IMR-90 (cell line): ENCODE results near the gene PCDHA12. TPM values are rescaled to one million over a fixed set of nuclear protein-coding genes. Genes with fewer than 3 reads are reported as not detected.

Experiments used
- ATAC-seq: fragments of 200-7000 bp; cut with Tn5 transposase; 2 replicates; pipeline ENCODE4 v1.9.1; 2020; ENCODE audit warnings: low read depth, mild to moderate bottlenecking, moderate library complexity
- BruUV-seq: library from RNA; stranded (reverse); fragments of 400-500 nt; replicated peaks from 2 replicates; lab custom pipeline; 2021; lab: Mats Ljungman, UMichigan
- CTCF ChIA-PET: fragments of 300-600 bp; formaldehyde crosslinking; extraction: SDS; loops from one replicate; lab custom pipeline; 2021; ENCODE audit warnings: antibody characterized with exemption; lab: Yijun Ruan, JAX
- POLR2A ChIA-PET: fragments of 300-600 bp; sonication (Branson Sonifier 250); formaldehyde crosslinking; loops from one replicate; lab custom pipeline; 2022; ENCODE audit warnings: antibody characterized with exemption; ENCODE audit not compliant: unreplicated experiment; lab: Charles Lee
- DNase-seq: peaks from one replicate; pipeline ENCODE4 v3.0.0; 2013
- H2AFZ ChIP-seq: replicated peaks from 2 replicates; pipeline ENCODE3; 2013; ENCODE audit warnings: low read length, mild to moderate bottlenecking; ENCODE audit not compliant: poor library complexity
- H2AK5ac ChIP-seq: 2 replicates; pipeline ENCODE4 v1.6.1; 2013; ENCODE audit warnings: low read depth, low read length, inconsistent platforms
- H2AK9ac ChIP-seq: replicated peaks from 2 replicates; pipeline ENCODE3; 2013; ENCODE audit warnings: mild to moderate bottlenecking, low read depth, low read length, moderate library complexity; ENCODE audit not compliant: poor library complexity
- H2BK120ac ChIP-seq: 2 replicates; pipeline ENCODE4 v1.6.1; 2013; ENCODE audit warnings: low read depth, low read length, inconsistent platforms
- H2BK15ac ChIP-seq: 3 replicates; pipeline ENCODE4 v1.6.1; 2013; ENCODE audit warnings: low read depth, low read length, inconsistent platforms
- H2BK20ac ChIP-seq: 2 replicates; pipeline ENCODE4 v1.6.1; 2013; ENCODE audit warnings: low read depth, mild to moderate bottlenecking, inconsistent platforms, low read length, moderate library complexity
- H2BK5ac ChIP-seq: 2 replicates; pipeline ENCODE4 v1.6.1; 2013; ENCODE audit warnings: mild to moderate bottlenecking, low read depth, low read length, inconsistent platforms; ENCODE audit not compliant: poor library complexity, severe bottlenecking
- H3K14ac ChIP-seq: replicated peaks from 2 replicates; pipeline ENCODE4 v1.6.1; 2013; ENCODE audit warnings: low read depth, low read length, inconsistent platforms
- H3K18ac ChIP-seq: 2 replicates; pipeline ENCODE4 v1.6.1; 2013; ENCODE audit warnings: low read depth, low read length, control low read depth
- H3K23ac ChIP-seq: 2 replicates; pipeline ENCODE4 v1.6.1; 2013; ENCODE audit warnings: low read depth, low read length, inconsistent platforms
- H3K27ac ChIP-seq: 2 replicates; pipeline ENCODE4 v1.5.1; 2013; ENCODE audit warnings: mild to moderate bottlenecking, control low read depth, low read length; ENCODE audit not compliant: insufficient read depth
- H3K27me3 ChIP-seq: 2 replicates; pipeline ENCODE4 v1.6.1; 2013; ENCODE audit warnings: low read length; ENCODE audit not compliant: control insufficient read depth, insufficient read depth
- H3K36me3 ChIP-seq: 2 replicates; pipeline ENCODE4 v1.6.1; 2013; ENCODE audit warnings: low read length, mixed read lengths; ENCODE audit not compliant: control insufficient read depth, insufficient read depth
- H3K4ac ChIP-seq: 2 replicates; pipeline ENCODE4 v1.6.1; 2013; ENCODE audit warnings: low read depth, low read length, inconsistent platforms
- H3K4me1 ChIP-seq: 2 replicates; pipeline ENCODE4 v1.6.1; 2013; ENCODE audit warnings: low read length, mixed read lengths; ENCODE audit not compliant: control insufficient read depth, insufficient read depth
- H3K4me2 ChIP-seq: 2 replicates; pipeline ENCODE4 v1.6.1; 2013; ENCODE audit warnings: low read depth, mild to moderate bottlenecking, control low read depth, low read length, moderate library complexity
- H3K4me3 ChIP-seq: 2 replicates; pipeline ENCODE4 v1.5.1; 2013; ENCODE audit warnings: low read depth, mild to moderate bottlenecking, control low read depth, low read length, moderate library complexity; ENCODE audit not compliant: insufficient read depth
- H3K56ac ChIP-seq: 2 replicates; pipeline ENCODE4 v1.6.1; 2013; ENCODE audit warnings: low read length, inconsistent platforms; ENCODE audit not compliant: insufficient read depth; ENCODE audit errors: extremely low read depth
- H3K79me1 ChIP-seq, 2 experiments: 2 replicates each; pipeline ENCODE4 v1.6.1; 2013; ENCODE audit warnings: low read length in 2 of 2, inconsistent platforms in 1 of 2, low read depth in 1 of 2
- H3K9ac ChIP-seq: 2 replicates; pipeline ENCODE4 v1.6.1; 2013; ENCODE audit warnings: low read depth, low read length, control low read depth
- H3K9me1 ChIP-seq: 2 replicates; pipeline ENCODE4 v1.6.1; 2013; ENCODE audit warnings: low read length, inconsistent platforms; ENCODE audit not compliant: insufficient read depth
- H3K9me3 ChIP-seq: 2 replicates; pipeline ENCODE4 v1.6.1; 2013; ENCODE audit warnings: low read length; ENCODE audit not compliant: control insufficient read depth, insufficient read depth
- H4K20me1 ChIP-seq: 2 replicates; pipeline ENCODE4 v1.6.1; 2013; ENCODE audit warnings: low read length, inconsistent platforms; ENCODE audit not compliant: insufficient read depth
- H4K5ac ChIP-seq: 2 replicates; pipeline ENCODE4 v1.6.1; 2013; ENCODE audit warnings: mild to moderate bottlenecking, low read depth, low read length, control low read depth
- H4K8ac ChIP-seq, 2 experiments: 2 replicates each; pipeline ENCODE4 v1.6.1; 2013; ENCODE audit warnings: low read depth in 2 of 2, low read length in 2 of 2, control low read depth in 1 of 2, inconsistent platforms in 1 of 2
- H4K91ac ChIP-seq: 2 replicates; pipeline ENCODE4 v1.6.1; 2013; ENCODE audit warnings: low read depth, low read length, inconsistent platforms; ENCODE audit not compliant: insufficient read depth
- BHLHE40 ChIP-seq: fragments of 150-350 bp; IDR thresholded peaks from 2 replicates; pipeline ENCODE4 v1.6.1; 2016; ENCODE audit warnings: mild to moderate bottlenecking, low read depth, low read length
- CHD1 ChIP-seq: IDR thresholded peaks from 2 replicates; pipeline ENCODE4 v1.6.1; 2012; ENCODE audit warnings: low read depth, low read length, improper control_type of control experiment
- MAFK ChIP-seq: IDR thresholded peaks from 2 replicates; pipeline ENCODE4 v1.6.1; 2012; ENCODE audit warnings: low read depth, low read length, improper control_type of control experiment
- RAD21 ChIP-seq: IDR thresholded peaks from 2 replicates; pipeline ENCODE4 v1.6.1; 2012; ENCODE audit warnings: low read length, improper control_type of control experiment
- RFX5 ChIP-seq: IDR thresholded peaks from 2 replicates; pipeline ENCODE4 v1.8.0; 2012; ENCODE audit warnings: low read depth, mild to moderate bottlenecking, low read length, moderate library complexity
- USF2 ChIP-seq: fragments of 150-350 bp; IDR thresholded peaks from 2 replicates; pipeline ENCODE4 v1.6.1; 2017; ENCODE audit warnings: mild to moderate bottlenecking, antibody characterized with exemption, low read length, low read depth
- WGBS, 2 experiments: methylation state at CpG; one replicate each; pipeline versions ENCODE4 v1.1.5 to v1.1.7; 2013; ENCODE audit warnings: missing lambda C conversion rate in 2 of 2; ENCODE audit not compliant: insufficient read length in 1 of 2; ENCODE audit errors: extremely low coverage in 2 of 2; 5-methylcytosine and 5-hydroxymethylcytosine counted together
- dilution Hi-C: fragments of 300-500 bp; cut with HindIII; formaldehyde crosslinking; loops from one replicate; pipeline ENCODE4 v1.14.3; 2018; ENCODE audit warnings: low sequenced_read_pairs; ENCODE audit not compliant: unreplicated experiment
- in situ Hi-C: fragments of 300-500 bp; cut with MboI; formaldehyde crosslinking; loops from 3 replicates; pipeline ENCODE4 v1.14.3; 2019; ENCODE audit warnings: low sequenced_read_pairs, inconsistent platforms, mixed read lengths
- intact Hi-C: fragments of 100-400 bp; cut with micrococcal nuclease; formaldehyde crosslinking; loops from 2 replicates; pipeline ENCODE4 v1.10.0; 2022
- polyA plus RNA-seq, 3 experiments: library from polyadenylated mRNA; depleted of rRNA; stranded (reverse); fragments of >200 nt; gene quantifications; 2 replicates each; pipeline ENCODE4 v1.2.3, GENCODE V29; 2012; ENCODE audit warnings: low replicate concordance in 1 of 3
- total RNA-seq: library from RNA; depleted of rRNA; stranded (reverse); fragments of >200 nt; gene quantifications from 2 replicates; pipeline ENCODE4 v1.2.3, GENCODE V29; 2012

The PCDHA12 gene
- total and polyA plus RNA-seq, 2 of the 4 experiments (the other 2 are of a cell fraction), result not detected

GRCh38 chr5:140869555-140869886, 5.6 kb upstream of the PCDHA12 start:
- no peak overlapping the region for H2BK20ac ChIP-seq
- H3K79me1 ChIP-seq, result no peaks in the 10 kb centered on the region
- WGBS, 2 experiments, result 54% methylated on average over 4 of the region's 5 CpGs; no CpG with 5 or more reads in 1 of the 2 experiments
- no peak overlapping the region for H3K4me3 ChIP-seq
- DNase-seq (no peak), ATAC-seq (no peak)
- dilution Hi-C loops, result no loop called here
- H3K18ac ChIP-seq, result no peak overlapping the region
- H4K20me1 ChIP-seq, result no peaks in the 10 kb centered on the region
- no peak overlapping the region for H2BK15ac ChIP-seq
- no peak overlapping the region for H2AFZ ChIP-seq
- BruUV-seq, result no TSS peak
- H3K23ac ChIP-seq, result no peak overlapping the region
- TF ChIP-seq USF2 (no peak), MAFK (no peak), RAD21 (no peak), RFX5 (no peak), CHD1 (no peak), BHLHE40 (no peak)
- H2AK9ac ChIP-seq, result no peak overlapping the region
- no peak overlapping the region for H2AK5ac ChIP-seq
- H2BK120ac ChIP-seq, result no peak overlapping the region
- H4K91ac ChIP-seq, result no peak overlapping the region
- H3K56ac ChIP-seq, result no peak overlapping the region
- H3K9me1 ChIP-seq, result no peaks in the 10 kb centered on the region
- CTCF ChIA-PET, result no interaction called here
- in situ Hi-C loops, result no loop called here
- no peak overlapping the region for H3K27ac ChIP-seq
- H3K9ac ChIP-seq, result no peak overlapping the region
- H3K9me3 ChIP-seq, result peaks cover 18% of the 10 kb centered on the region
- intact Hi-C loops, result no loop called here
- H3K14ac ChIP-seq, result no peak overlapping the region
- H3K27me3 ChIP-seq, result no peaks in the 10 kb centered on the region
- H3K4me2 ChIP-seq, result no peak overlapping the region
- H4K5ac ChIP-seq, result no peak overlapping the region
- no peak overlapping the region for H3K4ac ChIP-seq
- no peak overlapping the region for H2BK5ac ChIP-seq
- H4K8ac ChIP-seq, result no peak overlapping the region
- no peaks in the 10 kb centered on the region for H3K4me1 ChIP-seq
- no peaks in the 10 kb centered on the region for H3K36me3 ChIP-seq
- POLR2A ChIA-PET, result no interaction called here
